ENCODE data around the gene C6orf132.

C6orf132 gene

DNA sequence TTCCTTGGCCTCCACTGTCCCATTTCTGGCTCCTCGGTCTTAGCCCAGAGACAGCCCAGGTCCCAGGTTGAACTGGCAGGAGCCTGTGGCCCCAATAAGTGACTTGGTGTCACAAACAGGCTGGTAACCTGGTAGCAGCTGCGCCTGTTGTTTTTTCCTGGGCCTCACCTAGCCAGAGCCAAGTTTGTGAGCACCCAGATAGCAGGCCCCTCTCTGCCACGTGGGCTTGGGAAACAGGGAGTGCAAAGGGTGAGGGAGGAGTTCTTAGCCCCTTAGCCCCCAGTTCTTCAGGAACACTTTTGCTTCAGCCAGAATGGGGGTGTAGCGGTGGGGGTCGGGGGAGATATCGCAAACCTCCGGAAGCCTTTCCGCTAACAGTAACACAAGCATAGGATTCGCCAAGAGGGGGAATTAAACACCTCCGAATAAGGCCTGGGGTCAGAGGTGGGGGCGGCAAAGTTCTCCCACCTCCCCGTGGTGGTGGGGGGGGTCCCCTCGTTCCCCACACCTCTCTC is 760 bp downstream of the C6orf132 start:
- H3K27ac ChIP-seq (ENCODE audit: low read depth, low read length), result no peak overlapping the region
- no peak overlapping the region for H3K4ac ChIP-seq (ENCODE audit: low read depth, low read length)
- no peak overlapping the region for H2AK5ac ChIP-seq (ENCODE audit: low read length)
- H3K79me2 ChIP-seq (ENCODE audit: control insufficient read depth, insufficient read depth, low read length, poor library complexity), result peaks cover 12% of the 10 kb centered on the region
- peak overlapping the region; percentile 80 for H2AFZ ChIP-seq (ENCODE audit: insufficient read depth, low read length, poor library complexity)
- H3K9me3 ChIP-seq (ENCODE audit: insufficient read depth, low read depth, low read length), result no peaks in the 10 kb centered on the region
- no peak overlapping the region for H2BK12ac ChIP-seq (ENCODE audit: low read length)
- no CpG with 5 or more reads among the region's 13 CpGs for WGBS (ENCODE audit: extremely low coverage, insufficient coverage, insufficient read length)
- H2BK120ac ChIP-seq (ENCODE audit: insufficient read depth, low read length, poor library complexity), result no peak overlapping the region
- H3K23ac ChIP-seq (ENCODE audit: low read length), result no peak overlapping the region
- H3K4me1 ChIP-seq (ENCODE audit: control insufficient read depth in 1 of 2, insufficient read depth in 2 of 2, low read length in 2 of 2), result peaks cover 15 to 20% of the 10 kb centered on the region in 2 experiments
- peak overlapping the region; percentile 49 for H3K18ac ChIP-seq (ENCODE audit: low read length)
- no peaks in the 10 kb centered on the region for H3K36me3 ChIP-seq (ENCODE audit: control insufficient read depth in 1 of 2, insufficient read depth in 2 of 2, low read length in 2 of 2)
- H3K79me1 ChIP-seq (ENCODE audit: low read length), result peaks cover 15% of the 10 kb centered on the region
- peak overlapping the region; percentile 57 for H4K8ac ChIP-seq (ENCODE audit: low read depth, low read length)
- H4K12ac ChIP-seq (ENCODE audit: low read depth, low read length), result no peak overlapping the region
- DNase-seq, result no peak
- peak overlapping the region; percentile 5 for H4K91ac ChIP-seq (ENCODE audit: low read depth, low read length)
- no peak overlapping the region for H2BK5ac ChIP-seq (ENCODE audit: low read depth, low read length, poor library complexity)
- peak overlapping the region; percentile 79 for H3K4me3 ChIP-seq (ENCODE audit: low read depth, low read length)
- peak overlapping the region; percentile 19 for H3K14ac ChIP-seq (ENCODE audit: low read length)
- H3K9ac ChIP-seq (ENCODE audit: low read length), result peak overlapping the region; percentile 24
- peak overlapping the region; percentile 91 for H3K4me2 ChIP-seq (ENCODE audit: low read length)
- no peaks in the 10 kb centered on the region for H3K27me3 ChIP-seq (ENCODE audit: insufficient read depth, low read length)

DNA sequence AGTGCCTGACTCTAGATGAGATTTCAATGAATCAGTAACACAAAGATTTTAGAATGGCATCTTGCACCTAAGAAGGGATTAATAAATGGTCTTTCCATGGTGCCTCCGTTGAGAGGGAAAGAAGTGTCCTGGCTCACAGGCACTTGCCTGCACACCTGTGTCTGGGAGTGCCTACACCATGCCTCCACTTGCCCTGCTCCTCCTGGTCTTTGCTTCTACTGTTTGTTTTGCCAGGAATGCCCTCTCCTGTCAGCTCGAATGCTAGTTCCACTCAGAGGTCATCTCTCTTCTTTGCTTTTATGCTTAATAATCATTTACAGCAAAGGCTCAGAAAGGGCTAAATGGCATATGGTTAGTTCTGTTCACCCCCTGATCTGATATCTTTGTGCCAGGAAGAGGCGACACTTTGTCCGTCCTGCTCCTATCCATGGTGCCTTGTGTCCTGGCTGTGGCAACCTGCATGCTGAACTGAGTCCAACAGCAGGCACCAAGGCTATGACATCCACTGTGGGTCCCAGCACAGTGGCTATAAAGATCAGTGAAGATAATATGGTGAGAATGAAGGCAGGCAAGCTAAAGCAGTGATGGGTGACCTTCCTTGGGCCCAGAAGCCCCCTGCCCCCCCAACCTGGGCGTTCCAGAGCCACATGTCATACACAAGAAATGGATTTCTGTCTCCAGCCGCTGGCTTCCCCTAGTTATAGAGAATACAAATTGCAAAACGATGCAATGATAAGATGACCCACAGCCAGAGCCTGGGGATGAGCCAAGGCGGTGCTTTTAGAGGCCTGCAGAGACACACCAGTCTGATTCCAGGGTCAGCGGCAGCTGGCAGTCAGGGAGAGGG is 1.4 kb downstream of the C6orf132 start:
- Histone ChIP-seq H2BK12ac (ENCODE audit: low read length) (no peak overlapping the region), H3K4ac (ENCODE audit: low read depth, low read length) (peak overlapping the region; percentile 71), H2AK5ac (ENCODE audit: low read length) (no peak overlapping the region), H3K9ac (ENCODE audit: low read length) (peak overlapping the region; percentile 23), H2BK5ac (ENCODE audit: low read depth, low read length, poor library complexity) (no peak overlapping the region), H3K23ac (ENCODE audit: low read length) (no peak overlapping the region), H3K4me1 (ENCODE audit: control insufficient read depth in 1 of 2, insufficient read depth in 2 of 2, low read length in 2 of 2) (peaks cover 18 to 26% of the 10 kb centered on the region in 2 experiments), H3K79me2 (ENCODE audit: control insufficient read depth, insufficient read depth, low read length, poor library complexity) (peaks cover 12% of the 10 kb centered on the region), H3K4me3 (ENCODE audit: low read depth, low read length) (peak overlapping the region; percentile 79), H3K36me3 (ENCODE audit: control insufficient read depth in 1 of 2, insufficient read depth in 2 of 2, low read length in 2 of 2) (no peaks in the 10 kb centered on the region), H3K14ac (ENCODE audit: low read length) (no peak overlapping the region), H2AFZ (ENCODE audit: insufficient read depth, low read length, poor library complexity) (no peak overlapping the region), H3K4me2 (ENCODE audit: low read length) (peak overlapping the region; percentile 91), H3K18ac (ENCODE audit: low read length) (no peak overlapping the region), H3K27me3 (ENCODE audit: insufficient read depth, low read length) (no peaks in the 10 kb centered on the region), H4K12ac (ENCODE audit: low read depth, low read length) (no peak overlapping the region), H3K27ac (ENCODE audit: low read depth, low read length) (no peak overlapping the region), H3K9me3 (ENCODE audit: insufficient read depth, low read depth, low read length) (no peaks in the 10 kb centered on the region), H4K8ac (ENCODE audit: low read depth, low read length) (no peak overlapping the region), H4K91ac (ENCODE audit: low read depth, low read length) (no peak overlapping the region), H3K79me1 (ENCODE audit: low read length) (peaks cover 17% of the 10 kb centered on the region), H2BK120ac (ENCODE audit: insufficient read depth, low read length, poor library complexity) (no peak overlapping the region)
- no CpG with 5 or more reads among the region's 9 CpGs for WGBS (ENCODE audit: extremely low coverage, insufficient coverage, insufficient read length)
- peak in 1 of 2 donors; percentile 11 for DNase-seq

DNA sequence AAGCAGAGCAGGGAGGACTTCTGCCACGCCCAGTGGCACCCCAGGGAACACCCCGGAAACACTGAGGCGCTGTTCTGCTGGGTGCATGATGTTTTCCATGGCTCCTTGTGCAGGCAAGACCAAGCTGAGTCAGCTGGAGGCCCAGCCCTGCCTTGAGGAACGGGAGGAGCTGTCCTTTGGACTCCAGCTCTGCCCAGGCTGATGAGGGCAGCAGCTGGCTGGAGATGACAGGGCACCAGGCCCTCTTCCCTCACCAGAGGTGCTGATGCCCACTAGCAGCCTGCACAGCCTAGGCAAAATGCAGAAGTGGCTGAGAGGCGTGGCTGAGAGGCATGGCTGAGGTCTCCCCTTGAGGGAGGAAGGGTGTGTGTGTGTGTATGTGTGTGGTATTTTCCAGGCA is 2.4 kb downstream of the C6orf132 start:
- Histone ChIP-seq H4K91ac (ENCODE audit: low read depth, low read length) (no peak overlapping the region), H2AFZ (ENCODE audit: insufficient read depth, low read length, poor library complexity) (no peak overlapping the region), H3K79me1 (ENCODE audit: low read length) (peaks cover 17% of the 10 kb centered on the region), H3K4me2 (ENCODE audit: low read length) (no peak overlapping the region), H3K4ac (ENCODE audit: low read depth, low read length) (no peak overlapping the region), H3K18ac (ENCODE audit: low read length) (no peak overlapping the region), H4K12ac (ENCODE audit: low read depth, low read length) (no peak overlapping the region), H2BK12ac (ENCODE audit: low read length) (no peak overlapping the region), H2BK120ac (ENCODE audit: insufficient read depth, low read length, poor library complexity) (no peak overlapping the region), H3K9ac (ENCODE audit: low read length) (no peak overlapping the region), H3K27me3 (ENCODE audit: insufficient read depth, low read length) (no peaks in the 10 kb centered on the region), H4K8ac (ENCODE audit: low read depth, low read length) (no peak overlapping the region), H2BK5ac (ENCODE audit: low read depth, low read length, poor library complexity) (no peak overlapping the region), H3K14ac (ENCODE audit: low read length) (no peak overlapping the region), H3K4me3 (ENCODE audit: low read depth, low read length) (no peak overlapping the region), H3K23ac (ENCODE audit: low read length) (no peak overlapping the region), H3K79me2 (ENCODE audit: control insufficient read depth, insufficient read depth, low read length, poor library complexity) (peaks cover 12% of the 10 kb centered on the region), H3K27ac (ENCODE audit: low read depth, low read length) (no peak overlapping the region), H3K36me3 (ENCODE audit: control insufficient read depth in 1 of 2, insufficient read depth in 2 of 2, low read length in 2 of 2) (peaks cover 2 to 3% of the 10 kb centered on the region in 2 experiments), H2AK5ac (ENCODE audit: low read length) (no peak overlapping the region), H3K4me1 (ENCODE audit: control insufficient read depth in 1 of 2, insufficient read depth in 2 of 2, low read length in 2 of 2) (peaks cover 21 to 28% of the 10 kb centered on the region in 2 experiments), H3K9me3 (ENCODE audit: insufficient read depth, low read depth, low read length) (no peaks in the 10 kb centered on the region)
- DNase-seq, result no peak
- no CpG with 5 or more reads among the region's 5 CpGs for WGBS (ENCODE audit: extremely low coverage, insufficient coverage, insufficient read length)

DNA sequence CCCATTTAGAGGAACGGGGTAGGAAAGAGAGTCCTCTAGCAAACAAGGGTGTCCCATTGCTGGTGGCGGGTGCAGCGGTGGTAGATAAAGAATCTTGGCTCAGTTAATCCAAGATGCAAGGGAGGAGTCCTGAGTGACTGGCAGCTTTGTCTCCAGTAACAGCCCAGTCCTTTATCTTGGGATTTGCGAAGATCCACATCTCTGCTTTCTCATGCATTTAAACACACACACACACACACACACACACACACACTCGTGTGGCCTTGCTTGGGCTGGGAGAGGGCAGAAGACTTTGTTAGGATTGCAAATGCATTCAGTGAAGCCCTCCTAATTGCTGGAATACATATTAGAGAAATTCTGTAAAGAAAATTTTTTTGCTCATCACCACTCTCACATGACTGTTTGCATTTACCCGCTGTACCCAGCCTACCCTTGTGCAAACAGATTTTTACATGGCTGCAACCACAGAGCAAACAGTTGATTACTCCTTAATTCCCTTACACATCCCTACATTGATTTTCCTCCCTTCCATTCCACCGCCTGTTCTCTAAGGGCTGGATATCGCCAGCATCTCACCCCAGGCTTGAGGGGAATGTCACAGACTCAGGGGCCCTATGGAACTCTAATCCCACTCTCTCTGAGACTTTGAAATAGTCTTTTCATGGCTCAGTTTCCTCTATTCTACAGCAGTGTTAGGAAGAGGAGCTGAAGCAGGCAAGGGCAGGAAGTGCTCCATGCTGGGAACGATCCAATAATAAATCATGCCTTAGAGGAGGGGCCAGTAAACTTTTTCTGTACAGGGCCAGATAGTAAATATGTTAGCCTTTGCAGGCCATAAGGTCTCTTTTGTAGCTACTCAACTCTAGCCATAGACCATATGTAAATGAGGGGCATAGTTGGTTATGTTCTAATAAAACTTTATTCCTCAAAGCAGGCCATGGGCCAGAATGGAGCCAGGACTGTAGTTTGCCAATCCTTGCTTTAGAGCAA is 3.5 kb downstream of the C6orf132 start:
- WGBS (ENCODE audit: extremely low coverage, insufficient coverage, insufficient read length), result no CpG with 5 or more reads among the region's 9 CpGs
- peaks cover 17% of the 10 kb centered on the region for H3K79me1 ChIP-seq (ENCODE audit: low read length)
- no peak overlapping the region for H4K12ac ChIP-seq (ENCODE audit: low read depth, low read length)
- DNase-seq, result no peak
- peaks cover 12% of the 10 kb centered on the region for H3K79me2 ChIP-seq (ENCODE audit: control insufficient read depth, insufficient read depth, low read length, poor library complexity)
- no peaks in the 10 kb centered on the region for H3K9me3 ChIP-seq (ENCODE audit: insufficient read depth, low read depth, low read length)
- H3K27ac ChIP-seq (ENCODE audit: low read depth, low read length), result no peak overlapping the region
- no peak overlapping the region for H3K23ac ChIP-seq (ENCODE audit: low read length)
- no peaks in the 10 kb centered on the region for H3K27me3 ChIP-seq (ENCODE audit: insufficient read depth, low read length)
- no peak overlapping the region for H3K18ac ChIP-seq (ENCODE audit: low read length)
- no peak overlapping the region for H3K4me2 ChIP-seq (ENCODE audit: low read length)
- H2AK5ac ChIP-seq (ENCODE audit: low read length), result no peak overlapping the region
- H3K4ac ChIP-seq (ENCODE audit: low read depth, low read length), result no peak overlapping the region
- H4K91ac ChIP-seq (ENCODE audit: low read depth, low read length), result no peak overlapping the region
- no peak overlapping the region for H2BK5ac ChIP-seq (ENCODE audit: low read depth, low read length, poor library complexity)
- no peak overlapping the region for H2BK12ac ChIP-seq (ENCODE audit: low read length)
- no peak overlapping the region for H3K14ac ChIP-seq (ENCODE audit: low read length)
- H4K8ac ChIP-seq (ENCODE audit: low read depth, low read length), result no peak overlapping the region
- peaks cover 2 to 3% of the 10 kb centered on the region in 2 experiments for H3K36me3 ChIP-seq (ENCODE audit: control insufficient read depth in 1 of 2, insufficient read depth in 2 of 2, low read length in 2 of 2)
- H3K4me1 ChIP-seq (ENCODE audit: control insufficient read depth in 1 of 2, insufficient read depth in 2 of 2, low read length in 2 of 2), result peaks cover 22 to 28% of the 10 kb centered on the region in 2 experiments
- no peak overlapping the region for H2AFZ ChIP-seq (ENCODE audit: insufficient read depth, low read length, poor library complexity)
- H3K9ac ChIP-seq (ENCODE audit: low read length), result no peak overlapping the region
- H2BK120ac ChIP-seq (ENCODE audit: insufficient read depth, low read length, poor library complexity), result no peak overlapping the region
- no peak overlapping the region for H3K4me3 ChIP-seq (ENCODE audit: low read depth, low read length)
